Tibial artery (tissue), 4 donors: Measurements from ENCODE around the gene DVL2.

Experiments
- DNase-seq, 2 donors: peaks; one replicate each; pipeline ENCODE4 v3.0.0-alpha.2; 2019
- H3K27ac ChIP-seq, 2 donors: fragments of 200-600 bp; sonication (generic) in 1 of 2; 1 replicate in 1 of 2; 2 replicates in 1 of 2; pipeline ENCODE4 v1.5.1; 2018 to 2019; ENCODE audit warnings: mild to moderate bottlenecking in 1 of 2
- H3K27me3 ChIP-seq, 2 donors: fragments of 200-600 bp; sonication (generic) in 1 of 2; one replicate each; pipeline versions ENCODE4 v1.5.1 to v1.6.0; 2016 to 2019
- H3K36me3 ChIP-seq, 3 donors: fragments of 200-600 bp; sonication (generic) in 2 of 3; one replicate each; pipeline ENCODE4 v1.5.1; 2016 to 2019; ENCODE audit warnings: mild to moderate bottlenecking in 2 of 3
- H3K4me1 ChIP-seq, 4 donors: fragments of 200-600 bp; sonication (generic) in 2 of 4; 1 replicate in 3 of 4; 2 replicates in 1 of 4; pipeline ENCODE4 v1.5.1; 2016 to 2019
- H3K4me3 ChIP-seq, 2 donors: fragments of 200-600 bp; sonication (generic) in 1 of 2; 1 replicate in 1 of 2; 2 replicates in 1 of 2; pipeline ENCODE4 v1.5.1; 2018 to 2019; ENCODE audit warnings: mild to moderate bottlenecking in 2 of 2
- H3K9me3 ChIP-seq, 3 donors: fragments of 200-600 bp; sonication (generic) in 1 of 3; one replicate each; pipeline ENCODE4 v1.5.1; 2016 to 2019
- intact Hi-C: fragments of 100-400 bp; cut with DNase I; formaldehyde crosslinking; loops from one replicate; pipeline ENCODE4 v1.15.0; 2023; ENCODE audit warnings: low total_unique reads
- TF ChIP-seq, protein P1 (sequence below), 2 experiments: fragments of 200-600 bp in 1 of 2; fragments of 450-650 bp in 1 of 2; IDR thresholded peaks; one replicate each; pipeline ENCODE4 v1.5.1; 2017 to 2019; ENCODE audit warnings: antibody characterized with exemption in 2 of 2, mild to moderate bottlenecking in 1 of 2, moderate library complexity in 1 of 2

The DVL2 gene

DNA sequence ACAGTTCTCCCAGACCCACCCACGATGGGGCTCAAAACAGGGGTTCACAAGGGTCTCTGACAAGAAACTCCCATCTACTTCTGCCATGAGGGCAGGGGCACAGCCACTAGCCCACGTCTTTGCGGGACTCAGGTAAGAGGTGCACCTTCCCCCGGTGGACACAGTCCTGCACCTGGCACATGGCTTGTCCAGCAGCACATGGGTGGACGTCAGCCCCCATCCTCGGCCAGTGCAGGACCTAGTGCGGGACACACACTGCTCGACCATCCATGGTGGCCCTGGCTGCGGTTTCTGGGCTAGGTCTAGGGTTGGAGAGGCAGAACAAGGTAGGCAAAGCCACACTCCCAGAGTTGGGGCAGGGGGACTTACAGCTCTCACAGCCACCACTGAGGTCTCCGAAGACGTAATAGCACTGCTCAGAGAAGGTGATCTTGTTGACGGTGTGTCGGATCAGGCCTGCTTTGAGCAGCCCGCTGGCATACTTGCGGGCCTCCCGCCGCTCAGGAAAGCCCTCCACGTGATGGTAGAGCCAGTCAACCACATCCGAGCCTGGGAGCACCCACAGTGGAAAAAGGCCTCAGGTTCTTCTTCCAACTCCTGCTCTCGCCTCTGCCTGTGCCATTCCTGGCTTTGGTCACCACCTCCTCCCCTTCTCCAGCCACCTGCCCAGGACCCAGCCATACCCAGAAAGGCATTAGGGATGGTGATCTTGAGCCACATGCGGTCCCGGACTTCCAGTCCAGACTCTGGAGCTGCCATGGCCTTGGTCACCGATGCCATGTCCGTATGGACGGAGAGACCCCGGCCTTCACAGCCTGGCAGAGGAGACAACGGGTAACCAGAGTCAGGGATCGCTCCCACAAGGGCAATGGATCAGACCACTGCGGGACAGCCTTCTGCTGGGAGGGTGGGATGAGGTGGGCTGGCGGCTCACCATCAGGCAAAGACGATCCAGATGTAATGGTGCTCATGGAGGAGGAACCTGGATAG, 7.3 kb downstream of the DVL2 start:
- H3K4me3 ChIP-seq = no peak overlapping the region
- no peak overlapping the region for H3K27ac ChIP-seq
- DNase-seq = no peak
- intact Hi-C loops = no loop called here
- no peaks in the 10 kb centered on the region for H3K9me3 ChIP-seq
- H3K36me3 ChIP-seq = peaks cover 54 to 87% (median 82%) of the 10 kb centered on the region in 3 donors
- H3K27me3 ChIP-seq = no peaks in the 10 kb centered on the region
- TF ChIP-seq, protein P1, sequence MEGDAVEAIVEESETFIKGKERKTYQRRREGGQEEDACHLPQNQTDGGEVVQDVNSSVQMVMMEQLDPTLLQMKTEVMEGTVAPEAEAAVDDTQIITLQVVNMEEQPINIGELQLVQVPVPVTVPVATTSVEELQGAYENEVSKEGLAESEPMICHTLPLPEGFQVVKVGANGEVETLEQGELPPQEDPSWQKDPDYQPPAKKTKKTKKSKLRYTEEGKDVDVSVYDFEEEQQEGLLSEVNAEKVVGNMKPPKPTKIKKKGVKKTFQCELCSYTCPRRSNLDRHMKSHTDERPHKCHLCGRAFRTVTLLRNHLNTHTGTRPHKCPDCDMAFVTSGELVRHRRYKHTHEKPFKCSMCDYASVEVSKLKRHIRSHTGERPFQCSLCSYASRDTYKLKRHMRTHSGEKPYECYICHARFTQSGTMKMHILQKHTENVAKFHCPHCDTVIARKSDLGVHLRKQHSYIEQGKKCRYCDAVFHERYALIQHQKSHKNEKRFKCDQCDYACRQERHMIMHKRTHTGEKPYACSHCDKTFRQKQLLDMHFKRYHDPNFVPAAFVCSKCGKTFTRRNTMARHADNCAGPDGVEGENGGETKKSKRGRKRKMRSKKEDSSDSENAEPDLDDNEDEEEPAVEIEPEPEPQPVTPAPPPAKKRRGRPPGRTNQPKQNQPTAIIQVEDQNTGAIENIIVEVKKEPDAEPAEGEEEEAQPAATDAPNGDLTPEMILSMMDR (IDR thresholded peaks at IDR 0.05) = no peak
- peaks cover 0 to 16% (median 3%) of the 10 kb centered on the region in 4 donors for H3K4me1 ChIP-seq

DNA sequence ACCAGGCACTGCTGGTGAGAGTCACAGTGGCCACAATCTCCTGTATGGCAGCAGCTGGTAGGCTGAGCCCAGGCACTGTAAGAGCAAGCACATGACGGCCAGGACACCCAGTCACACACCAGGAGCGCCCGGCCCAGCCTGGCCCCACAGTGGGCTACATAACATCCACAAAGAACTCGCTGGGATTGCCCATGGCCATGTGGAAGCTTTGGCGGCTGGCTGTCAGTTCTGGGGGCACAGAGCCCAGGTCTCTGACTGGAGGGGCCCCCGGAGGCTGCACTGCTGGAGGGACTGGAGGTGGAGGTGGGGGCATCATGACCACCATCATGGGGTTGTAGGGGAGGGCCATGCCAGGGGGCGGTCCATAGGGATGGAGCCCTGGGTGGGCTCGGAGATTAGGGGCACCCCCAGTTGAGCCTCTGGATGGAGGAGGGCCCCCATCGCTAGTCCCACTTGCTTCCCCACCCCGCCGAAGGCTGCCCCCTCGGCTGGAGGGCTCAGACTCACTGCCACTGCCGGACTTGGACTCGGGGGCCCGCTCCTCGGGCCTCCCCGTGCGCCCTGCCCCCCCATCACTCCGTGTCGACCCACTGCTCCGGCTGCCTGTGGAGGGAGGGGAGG, 8.5 kb downstream of the DVL2 start:
- peaks cover 54 to 98% (median 82%) of the 10 kb centered on the region in 3 donors for H3K36me3 ChIP-seq
- no peak for DNase-seq
- peaks cover 0 to 17% (median 9%) of the 10 kb centered on the region in 4 donors for H3K4me1 ChIP-seq
- intact Hi-C loops = no loop called here
- H3K4me3 ChIP-seq = no peak overlapping the region
- no peak overlapping the region for H3K27ac ChIP-seq
- no peaks in the 10 kb centered on the region for H3K27me3 ChIP-seq
- H3K9me3 ChIP-seq = no peaks in the 10 kb centered on the region
- TF ChIP-seq, protein P1 (IDR thresholded peaks at IDR 0.05) = no peak

DNA sequence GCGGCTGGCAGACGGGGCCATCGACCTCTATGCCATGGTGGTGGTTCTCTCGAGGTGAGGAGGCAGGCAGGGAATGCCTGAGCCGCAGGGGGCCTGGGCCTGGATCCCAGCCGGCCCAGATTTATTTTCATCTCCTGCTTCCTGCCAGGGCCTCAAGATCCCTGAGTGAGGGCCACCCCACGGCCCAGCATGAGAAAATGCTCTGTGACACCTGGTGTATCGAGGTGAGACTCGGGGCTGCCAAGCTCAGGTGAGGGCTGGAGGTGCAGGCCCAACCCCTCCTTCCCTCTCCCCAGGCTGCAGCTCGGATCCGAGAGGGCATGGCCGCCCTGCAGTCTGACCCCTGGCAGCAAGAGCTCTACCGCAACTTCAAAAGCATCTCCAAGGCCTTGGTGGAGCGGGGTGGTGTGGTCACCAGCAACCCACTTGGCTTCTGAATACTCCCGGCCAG, 9.6 kb downstream of the DVL2 start:
- Histone ChIP-seq H3K36me3 (peaks cover 47 to 88% (median 72%) of the 10 kb centered on the region in 3 donors), H3K4me1 (peaks cover 0 to 25% (median 15%) of the 10 kb centered on the region in 4 donors), H3K27ac (no peak overlapping the region), H3K4me3 (no peak overlapping the region), H3K9me3 (no peaks in the 10 kb centered on the region), H3K27me3 (no peaks in the 10 kb centered on the region)
- no peak for DNase-seq
- intact Hi-C loops = no loop called here
- TF ChIP-seq, protein P1 (IDR thresholded peaks at IDR 0.05) = no peak

DNA sequence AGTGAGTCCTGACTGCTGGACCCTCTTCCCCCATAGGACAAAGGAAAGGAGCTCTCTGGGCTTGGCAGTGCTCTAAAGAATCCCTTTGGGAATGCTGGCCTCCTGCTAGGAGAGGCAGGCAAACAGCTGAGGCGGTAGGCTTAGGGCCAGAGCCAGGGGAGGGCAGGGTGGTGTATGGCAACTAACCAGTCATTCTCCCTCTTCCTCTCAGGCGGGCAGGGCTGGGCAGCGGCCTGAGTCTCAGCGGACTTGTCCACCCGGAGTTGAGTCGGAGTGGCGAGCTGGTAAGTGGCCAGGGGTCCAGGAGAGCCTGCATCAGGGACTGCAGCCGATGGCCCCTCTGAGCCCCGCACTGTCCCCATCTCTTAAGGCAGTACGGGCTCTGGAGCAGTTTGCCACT, 10.2 kb downstream of the DVL2 start:
- intact Hi-C loops = no loop called here
- no peak for DNase-seq
- peaks cover 0 to 30% (median 20%) of the 10 kb centered on the region in 4 donors for H3K4me1 ChIP-seq
- no peak overlapping the region for H3K27ac ChIP-seq
- TF ChIP-seq, protein P1 (IDR thresholded peaks at IDR 0.05) = no peak
- H3K36me3 ChIP-seq = peaks cover 43 to 82% (median 66%) of the 10 kb centered on the region in 3 donors
- no peak overlapping the region for H3K4me3 ChIP-seq
- H3K27me3 ChIP-seq = no peaks in the 10 kb centered on the region
- no peaks in the 10 kb centered on the region for H3K9me3 ChIP-seq

DNA sequence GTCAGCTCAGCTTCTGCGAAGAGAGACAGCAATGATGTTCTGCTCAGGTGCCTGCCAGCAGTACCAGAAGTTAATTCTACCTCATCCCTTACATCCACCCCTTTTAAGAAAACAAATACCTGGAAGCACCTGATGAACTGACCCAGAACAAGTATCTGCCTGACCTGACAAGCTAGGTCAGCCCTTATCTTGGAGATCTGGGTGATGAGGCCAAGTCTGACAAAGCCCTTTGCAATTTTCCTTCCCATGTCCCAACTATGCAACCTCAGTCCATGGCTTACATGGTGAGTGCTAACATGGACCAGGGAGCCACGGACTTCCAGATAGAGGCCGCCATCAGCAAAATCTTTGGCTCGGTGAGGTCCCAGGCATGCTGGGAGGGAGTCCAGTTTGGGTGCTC, 10.9 kb downstream of the DVL2 start:
- intact Hi-C loops = no loop called here
- Histone ChIP-seq H3K27ac (no peak overlapping the region), H3K9me3 (no peaks in the 10 kb centered on the region), H3K36me3 (peaks cover 35 to 75% (median 59%) of the 10 kb centered on the region in 3 donors), H3K4me3 (no peak overlapping the region), H3K4me1 (peaks cover 0 to 32% (median 23%) of the 10 kb centered on the region in 4 donors), H3K27me3 (no peaks in the 10 kb centered on the region)
- TF ChIP-seq, protein P1 (IDR thresholded peaks at IDR 0.05) = no peak
- DNase-seq = no peak
